Activated T-cell treated with anti-CD3 and anti-CD28 coated beads, Interleukin-2, amount 50 U/mL, for 48 hours (primary cell): Measurements from ENCODE around the gene LURAP1L.

ENCODE experiments used
- DNase-seq, 2 experiments: peaks; one replicate each; pipeline ENCODE4 v3.0.0-alpha.2; 2020

The LURAP1L gene, protein sequence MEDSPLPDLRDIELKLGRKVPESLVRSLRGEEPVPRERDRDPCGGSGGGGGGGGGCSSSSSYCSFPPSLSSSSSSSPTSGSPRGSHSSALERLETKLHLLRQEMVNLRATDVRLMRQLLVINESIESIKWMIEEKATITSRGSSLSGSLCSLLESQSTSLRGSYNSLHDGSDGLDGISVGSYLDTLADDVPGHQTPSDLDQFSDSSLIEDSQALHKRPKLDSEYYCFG

DNA sequence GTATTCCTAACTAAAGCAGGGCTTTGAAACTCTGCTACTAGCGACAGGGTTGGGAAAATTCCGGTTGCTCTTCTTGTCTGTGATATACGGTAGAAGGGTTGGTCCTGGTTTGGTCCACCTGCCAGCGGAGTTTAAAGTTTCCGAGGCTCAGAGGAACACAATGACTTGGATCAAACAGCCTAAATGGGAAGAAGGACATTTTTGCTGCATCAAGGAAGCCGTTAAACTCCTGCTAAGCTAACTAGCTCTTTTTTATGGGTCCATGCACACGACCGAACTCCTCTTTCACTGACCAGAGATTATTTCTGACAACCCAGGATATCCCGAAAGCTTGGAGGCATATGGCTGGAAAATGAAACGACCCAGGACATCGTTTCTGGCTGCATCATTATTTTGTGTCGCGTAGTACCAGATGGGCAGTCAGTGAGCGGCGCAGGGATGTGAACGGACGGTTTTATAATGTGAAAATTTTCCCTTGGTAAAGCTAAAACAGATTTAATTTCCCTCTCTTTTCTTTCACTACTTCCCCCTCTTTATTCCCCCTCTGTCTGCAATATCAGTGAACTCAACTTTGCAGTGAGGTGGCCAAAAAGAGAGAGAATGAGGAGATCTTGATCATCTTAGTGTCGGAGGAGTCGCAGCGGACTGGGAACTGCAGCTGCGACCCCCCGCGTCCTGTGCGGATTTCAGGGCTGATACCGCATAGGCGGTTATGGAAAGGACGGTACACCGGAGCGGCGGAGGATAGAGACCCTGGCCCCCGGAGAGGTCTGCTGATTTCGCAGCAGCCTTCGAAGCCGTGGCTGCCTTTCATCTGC, at the start of gene LURAP1L:
LURAP1L (plus strand) TSS at position 160 of the 818 bp plus-strand sequence. CDS start 696 bp downstream, outside the sequence.
- DNase-seq: no peak

DNA sequence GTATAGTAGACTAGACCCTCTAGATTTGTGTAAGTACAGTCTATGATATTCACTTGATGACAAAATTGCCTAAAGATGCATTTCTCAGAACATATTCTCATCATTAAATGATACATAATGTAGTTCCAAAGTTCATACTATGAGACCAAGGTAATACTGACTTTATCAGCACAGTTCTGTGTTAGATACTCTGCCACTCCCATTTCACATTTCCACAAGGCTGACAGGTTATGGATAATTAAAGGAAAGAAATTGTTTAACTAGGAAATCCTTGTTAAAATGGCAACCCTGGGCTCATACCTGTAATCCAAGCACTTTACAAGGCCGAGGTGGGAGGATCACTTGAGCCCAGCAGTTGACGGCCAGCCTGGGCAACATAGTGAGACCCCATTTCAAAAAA, 48.0 kb upstream of the LURAP1L start:
- DNase-seq: no peak

DNA sequence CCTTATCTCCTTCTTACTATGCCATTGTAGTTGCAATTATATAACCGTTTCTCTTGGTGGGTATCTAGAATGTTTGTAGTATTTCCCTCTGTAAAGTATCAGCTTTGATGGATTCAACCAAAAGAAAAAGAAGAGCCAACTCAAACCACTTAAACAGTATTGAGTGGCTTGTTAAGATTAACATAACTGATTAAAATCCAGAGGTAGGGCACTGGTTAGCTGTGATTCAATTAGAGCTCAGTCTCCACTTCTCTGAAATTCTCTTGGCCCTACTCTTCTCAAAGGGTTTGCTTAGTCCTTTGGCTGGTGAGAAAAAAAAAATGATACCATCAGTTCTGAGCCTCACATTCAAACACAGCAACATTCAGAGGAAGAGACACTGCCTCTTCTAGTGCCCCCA, 44.6 kb upstream of the LURAP1L start:
- no peak for DNase-seq

DNA sequence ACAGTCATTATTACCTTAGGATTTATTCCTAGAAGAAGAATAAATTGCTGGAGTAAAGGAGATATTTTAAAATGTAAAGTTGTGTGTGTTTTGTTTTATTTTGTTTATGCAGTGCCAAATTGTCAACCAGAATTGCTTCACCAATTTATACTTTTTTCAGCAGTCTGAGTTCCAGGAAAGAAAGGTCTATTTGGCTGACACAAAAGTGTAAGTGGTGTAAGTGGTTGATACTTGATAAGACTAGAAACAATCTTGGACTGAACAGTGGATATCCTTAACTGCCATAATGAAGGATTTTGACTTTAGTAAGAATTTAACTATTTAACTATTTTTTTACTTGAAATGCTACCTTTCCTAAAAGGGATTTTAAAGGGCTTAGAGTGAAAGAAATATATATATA, 43.9 kb upstream of the LURAP1L start:
- no peak for DNase-seq

DNA sequence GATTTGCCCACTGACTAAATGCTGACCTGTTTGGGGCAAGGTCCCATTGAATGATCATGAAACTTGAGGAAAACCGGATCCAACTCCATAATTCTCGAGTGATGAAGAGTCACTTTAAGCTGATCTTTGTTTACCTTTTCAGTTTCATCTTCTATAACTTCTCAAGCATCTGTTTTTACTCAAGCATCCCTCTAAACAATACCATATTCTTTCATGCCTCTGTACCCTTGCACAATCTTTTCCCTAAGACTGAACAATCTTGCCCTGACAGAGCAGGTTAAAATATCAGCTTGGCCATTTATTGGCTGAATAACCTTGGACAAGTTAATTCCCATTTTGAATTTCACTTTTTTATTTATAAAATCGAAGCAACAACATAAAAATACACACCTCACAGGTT, 41.8 kb upstream of the LURAP1L start:
- no peak for DNase-seq

DNA sequence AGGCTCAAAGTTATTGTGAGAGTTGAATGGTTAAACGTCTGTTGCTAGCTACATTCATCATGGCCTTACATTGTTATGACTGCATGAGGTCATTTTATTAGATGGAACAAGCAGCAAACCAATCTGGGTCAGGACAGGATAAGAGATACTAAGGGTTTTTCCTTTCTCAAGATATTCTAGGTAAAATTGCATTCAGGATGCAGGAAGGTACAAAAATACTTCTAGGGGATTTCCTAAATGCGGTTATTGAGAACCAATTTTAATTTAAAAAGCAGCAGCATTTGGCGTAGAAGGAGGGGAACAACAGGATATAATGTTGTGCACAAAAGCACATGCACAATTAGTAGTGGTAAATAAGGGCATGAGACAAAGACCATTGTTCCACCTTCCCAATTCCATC, 39.2 kb upstream of the LURAP1L start:
- DNase-seq: no peak

DNA sequence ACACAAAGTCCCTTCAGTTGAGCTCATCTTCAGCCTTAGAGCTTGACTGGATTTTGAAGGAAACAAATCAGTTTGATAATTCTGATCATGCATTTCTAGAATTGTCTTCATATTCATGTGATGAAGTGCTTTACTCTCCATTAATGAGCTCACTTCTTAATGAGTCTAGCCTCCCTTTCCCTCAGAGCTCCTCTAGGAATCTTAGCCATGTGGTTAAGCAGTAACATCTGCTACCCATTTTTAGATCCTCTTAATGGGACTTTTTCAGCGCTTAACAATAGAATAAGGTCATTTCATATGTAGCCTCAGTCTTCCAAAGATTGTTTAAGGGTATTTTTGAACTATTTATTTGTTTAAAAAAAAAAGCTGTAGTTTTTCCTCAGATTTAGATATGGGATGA, 36.9 kb upstream of the LURAP1L start:
- no peak for DNase-seq

DNA sequence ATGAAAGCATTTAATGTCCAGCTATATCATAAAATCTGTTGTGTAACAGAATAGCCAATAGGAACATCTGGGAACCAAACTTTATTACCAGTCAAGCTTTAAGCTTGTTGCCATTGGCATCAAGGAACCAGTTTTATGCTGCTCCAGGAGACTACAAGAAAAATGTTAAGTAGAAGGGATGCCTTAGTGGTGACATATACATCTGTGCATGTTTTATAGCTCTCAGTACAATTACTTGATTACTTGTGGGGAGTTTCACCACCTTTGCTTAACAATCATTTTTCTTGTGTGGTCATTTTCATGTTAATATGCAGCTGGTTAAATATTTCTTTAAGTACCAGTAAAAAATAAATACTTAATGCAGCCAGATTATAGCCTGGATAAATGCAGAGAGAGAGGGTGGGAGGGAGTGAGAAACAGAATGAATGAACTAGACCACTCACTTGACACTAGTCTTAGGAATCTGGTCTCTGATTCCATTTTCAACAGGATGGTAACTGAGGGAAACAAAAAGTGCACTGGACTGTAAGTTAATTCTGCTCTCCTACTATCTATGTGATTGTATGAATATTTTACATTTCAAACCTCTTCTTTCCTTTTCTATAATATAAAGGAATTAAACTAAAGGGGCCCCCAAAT, 35.7 kb upstream of the LURAP1L start:
- no peak for DNase-seq

DNA sequence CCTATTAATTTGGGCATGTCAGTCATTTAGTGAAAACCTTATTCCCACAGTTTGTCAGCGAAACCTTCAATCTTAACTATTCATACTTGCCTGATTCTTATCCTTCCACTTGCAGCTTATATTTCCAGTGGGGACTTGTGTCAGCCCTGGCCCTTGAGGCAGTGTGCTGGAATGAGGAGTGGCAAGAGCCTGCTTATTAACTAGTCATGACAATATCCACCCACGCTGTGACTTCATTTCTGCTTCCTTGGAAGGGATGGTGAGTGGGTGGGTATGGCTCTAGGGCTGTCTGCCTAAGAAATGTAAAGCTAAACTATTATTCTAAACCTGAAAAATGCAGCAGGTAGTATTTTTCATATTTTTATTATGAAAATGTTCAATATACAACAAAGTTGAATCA, 34.0 kb upstream of the LURAP1L start:
- no peak for DNase-seq

DNA sequence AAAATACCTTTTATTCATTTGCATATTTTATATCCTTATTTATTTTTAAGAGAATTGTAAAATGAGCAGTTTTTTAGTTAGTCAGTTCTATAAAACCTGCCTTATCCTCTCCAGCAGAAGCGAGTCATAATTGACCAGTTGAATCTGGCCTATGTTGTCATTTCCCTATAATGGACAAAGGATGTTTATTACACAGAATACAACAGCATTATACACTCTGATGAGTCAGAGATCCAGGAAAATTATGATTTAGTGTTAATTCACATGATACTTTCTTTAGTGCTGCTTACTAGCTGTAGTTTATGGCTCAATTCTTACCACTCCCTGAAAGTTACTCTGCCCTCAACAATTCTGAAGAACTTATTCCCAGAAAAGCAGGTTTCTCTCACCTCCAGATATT, 26.8 kb upstream of the LURAP1L start:
- DNase-seq: no peak

DNA sequence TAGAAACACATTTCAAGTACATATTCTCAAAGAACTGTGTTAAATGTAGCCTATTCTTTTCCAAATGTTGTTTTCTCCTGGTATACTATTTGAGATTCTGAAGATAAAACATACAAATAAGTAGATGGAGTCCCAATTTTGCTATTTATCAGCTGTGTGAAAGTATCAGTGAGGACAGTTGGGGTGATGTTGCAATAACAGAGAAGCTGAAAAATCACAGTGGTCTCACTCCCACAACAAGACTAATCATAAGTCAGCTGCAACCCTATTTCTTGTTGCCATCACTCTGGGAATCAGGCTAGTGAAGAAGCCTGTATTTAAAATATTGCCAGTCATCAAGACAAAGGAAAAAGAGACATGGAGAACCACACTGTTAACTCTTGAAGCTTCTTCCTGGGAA, 25.9 kb upstream of the LURAP1L start:
- no peak for DNase-seq

DNA sequence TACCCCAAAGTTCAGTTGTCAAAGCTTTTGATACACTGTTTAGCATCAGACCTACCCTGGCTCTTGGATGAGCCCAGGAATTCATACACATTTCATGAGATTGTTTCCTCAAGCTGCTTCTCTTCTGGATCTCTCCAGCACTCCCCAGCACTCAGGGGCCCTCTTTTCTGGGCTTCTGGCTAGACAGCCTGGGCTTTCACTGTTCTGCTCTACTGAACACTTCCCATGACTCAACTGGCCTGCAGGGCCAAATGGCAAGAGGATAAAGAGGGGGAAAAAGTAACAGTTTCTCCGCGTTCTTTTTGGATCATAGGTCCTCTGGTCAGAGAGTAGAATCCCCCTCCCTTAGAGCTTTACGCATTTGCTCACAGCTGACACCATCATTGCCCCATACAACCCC, 20.9 kb upstream of the LURAP1L start:
- no peak for DNase-seq

DNA sequence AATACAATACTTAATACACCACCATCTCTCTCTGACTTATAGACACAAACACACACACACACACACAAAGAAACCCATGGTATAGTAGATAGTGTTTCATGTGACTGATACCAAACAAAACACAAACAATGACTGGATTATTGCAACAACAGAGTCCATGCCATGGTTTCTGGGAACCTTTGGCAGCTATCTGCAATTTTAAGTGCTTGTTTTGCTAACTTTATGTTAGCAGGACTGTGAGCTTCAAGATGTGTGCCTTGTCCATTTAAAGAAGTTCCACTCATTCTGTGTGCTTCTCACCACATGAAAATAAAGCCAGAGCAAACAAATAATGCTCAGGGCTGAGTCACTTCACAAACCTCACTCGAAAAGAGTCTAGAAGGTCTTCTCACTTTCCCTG, 15.1 kb upstream of the LURAP1L start:
- DNase-seq: no peak

DNA sequence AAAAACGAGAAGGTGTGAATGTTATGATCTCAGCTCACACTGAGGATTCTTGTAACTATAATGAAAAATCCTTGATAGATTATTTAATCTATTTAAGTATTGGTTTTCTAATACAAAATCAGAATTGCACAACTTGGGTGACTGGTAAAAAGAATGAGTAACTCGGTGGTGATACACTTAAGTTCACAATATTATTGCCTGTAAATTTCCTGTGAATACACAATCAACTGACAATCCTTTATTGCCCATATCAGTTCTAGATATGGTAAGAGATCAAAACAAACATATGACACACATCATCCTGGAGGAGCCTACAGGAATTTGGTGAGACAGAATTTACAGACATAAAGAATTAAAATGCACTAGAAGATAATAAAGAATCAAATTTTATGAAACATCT, 14.1 kb upstream of the LURAP1L start:
- DNase-seq: no peak

DNA sequence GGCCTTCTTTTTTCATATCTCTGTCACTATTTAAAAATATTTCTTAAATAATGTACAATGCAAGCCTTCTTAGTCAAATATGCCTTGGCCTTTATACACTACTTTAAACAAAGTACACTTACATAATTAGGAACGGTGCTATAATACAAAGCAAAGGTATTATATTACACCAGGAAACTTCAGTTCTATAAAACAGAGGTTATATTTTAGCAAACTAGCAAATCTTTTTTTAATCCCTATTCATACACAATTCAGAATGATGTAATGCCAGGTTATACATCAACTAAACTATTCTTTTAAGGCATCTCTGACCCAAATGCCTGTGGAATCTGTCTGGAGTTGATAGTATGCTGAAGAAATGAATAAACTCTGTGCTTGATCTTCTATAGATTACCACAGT, 10.7 kb upstream of the LURAP1L start:
- no peak for DNase-seq

DNA sequence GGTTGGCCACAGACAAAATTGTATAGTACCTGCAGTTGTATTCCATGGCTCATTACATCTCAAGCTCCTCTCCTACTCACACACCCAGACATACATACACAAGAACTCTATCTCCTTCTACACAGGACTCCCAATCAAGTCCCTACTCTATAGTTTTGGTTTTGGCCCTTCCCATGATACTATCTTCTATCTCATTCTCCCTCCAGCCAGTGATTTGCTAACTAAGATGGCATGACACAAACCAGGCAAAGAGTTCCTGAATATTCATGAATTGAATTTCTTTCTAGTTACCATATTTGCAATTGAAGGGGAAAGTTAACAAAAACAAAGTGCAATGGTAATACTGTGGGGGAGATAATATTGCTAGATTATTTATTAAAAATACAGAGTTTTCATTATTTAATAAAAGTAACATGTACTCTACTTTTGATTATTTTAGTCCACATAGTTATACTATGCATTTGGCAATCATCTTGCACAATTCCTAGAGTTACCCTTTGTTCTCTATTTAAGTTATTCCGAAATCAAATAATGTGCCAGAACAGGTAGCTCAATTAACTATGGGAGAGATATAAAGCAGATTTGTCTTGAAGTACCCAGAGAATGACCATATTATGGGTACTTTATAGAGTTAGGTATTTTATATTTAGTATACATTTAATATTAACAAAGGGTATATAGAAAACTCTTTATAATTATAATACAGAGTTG, 9.6 kb upstream of the LURAP1L start:
- DNase-seq: no peak

DNA sequence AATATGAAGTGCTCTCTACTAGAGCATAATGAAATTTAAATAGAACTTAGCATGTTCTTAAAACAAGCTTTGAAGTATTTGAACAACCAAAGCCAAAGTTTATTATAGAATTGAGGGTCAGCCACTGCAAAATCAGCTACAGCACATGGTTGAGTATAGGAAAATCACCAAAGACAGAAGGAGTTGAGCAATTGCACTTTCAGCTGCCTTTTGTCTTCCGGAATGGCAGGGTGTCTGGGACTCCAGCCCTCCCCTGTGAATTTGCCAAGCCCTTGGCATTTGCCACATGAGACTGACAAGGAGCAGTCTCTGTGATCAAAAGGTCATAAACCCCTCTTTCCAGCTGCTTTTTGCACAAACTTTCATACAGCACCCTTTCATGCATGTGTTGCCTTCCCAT, 8.5 kb upstream of the LURAP1L start:
- no peak for DNase-seq

DNA sequence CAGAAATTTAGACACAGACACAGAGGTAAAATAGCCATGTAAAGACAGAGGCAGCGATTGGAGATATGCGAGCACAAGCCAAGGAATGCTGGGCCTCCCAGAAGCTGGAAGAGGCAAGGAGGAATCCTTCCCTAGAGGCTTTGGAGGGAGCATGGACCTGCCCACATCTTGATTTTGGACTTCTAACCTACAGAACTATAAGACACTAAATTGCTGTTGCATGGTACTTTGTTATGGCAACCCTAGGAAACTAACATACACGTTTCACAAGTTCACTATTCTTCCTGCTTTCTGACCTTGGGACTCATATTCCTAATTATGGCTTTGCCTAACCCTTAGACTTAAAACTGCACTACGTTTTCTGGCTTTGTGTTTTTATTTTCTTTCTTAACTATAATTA, 4.6 kb upstream of the LURAP1L start:
- no peak for DNase-seq

DNA sequence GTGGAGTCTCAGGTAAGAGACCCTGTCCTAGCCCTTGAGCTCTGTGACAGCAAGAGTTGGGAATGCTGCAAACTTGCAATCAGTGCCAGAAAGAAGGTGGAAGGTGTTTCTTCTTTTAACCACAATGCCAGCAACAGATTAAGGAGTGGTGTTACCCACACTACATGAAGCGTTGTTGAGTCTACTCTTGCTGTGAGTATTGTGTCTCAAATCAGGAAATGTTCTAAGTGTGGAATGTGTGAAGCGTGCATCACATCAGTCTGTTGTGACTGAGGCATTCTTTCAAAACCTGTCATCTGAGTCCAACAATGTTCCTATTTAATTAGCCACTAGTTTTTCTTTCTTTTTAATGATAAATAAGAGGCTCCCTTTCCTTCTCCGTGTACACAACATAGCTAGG, 2.9 kb upstream of the LURAP1L start:
- DNase-seq: no peak

DNA sequence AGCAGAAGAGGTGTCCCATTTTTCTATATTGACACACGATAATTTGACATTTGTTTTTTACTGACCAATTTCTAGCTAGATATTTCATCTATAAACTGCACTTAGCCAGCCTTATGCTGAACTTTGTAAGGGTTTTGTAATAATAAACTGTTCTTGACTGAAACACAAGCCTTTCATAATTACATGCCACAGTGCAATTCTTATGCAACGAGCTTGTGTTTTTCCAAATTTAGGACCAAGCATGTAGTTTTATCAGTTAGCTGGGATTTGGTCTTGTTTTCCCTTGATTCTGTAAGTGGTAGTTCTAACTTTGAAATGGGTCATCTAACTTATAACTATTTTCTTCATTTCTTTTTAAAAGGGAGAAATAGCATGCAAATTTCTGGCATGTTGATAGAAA, 1.3 kb upstream of the LURAP1L start:
- no peak for DNase-seq

DNA sequence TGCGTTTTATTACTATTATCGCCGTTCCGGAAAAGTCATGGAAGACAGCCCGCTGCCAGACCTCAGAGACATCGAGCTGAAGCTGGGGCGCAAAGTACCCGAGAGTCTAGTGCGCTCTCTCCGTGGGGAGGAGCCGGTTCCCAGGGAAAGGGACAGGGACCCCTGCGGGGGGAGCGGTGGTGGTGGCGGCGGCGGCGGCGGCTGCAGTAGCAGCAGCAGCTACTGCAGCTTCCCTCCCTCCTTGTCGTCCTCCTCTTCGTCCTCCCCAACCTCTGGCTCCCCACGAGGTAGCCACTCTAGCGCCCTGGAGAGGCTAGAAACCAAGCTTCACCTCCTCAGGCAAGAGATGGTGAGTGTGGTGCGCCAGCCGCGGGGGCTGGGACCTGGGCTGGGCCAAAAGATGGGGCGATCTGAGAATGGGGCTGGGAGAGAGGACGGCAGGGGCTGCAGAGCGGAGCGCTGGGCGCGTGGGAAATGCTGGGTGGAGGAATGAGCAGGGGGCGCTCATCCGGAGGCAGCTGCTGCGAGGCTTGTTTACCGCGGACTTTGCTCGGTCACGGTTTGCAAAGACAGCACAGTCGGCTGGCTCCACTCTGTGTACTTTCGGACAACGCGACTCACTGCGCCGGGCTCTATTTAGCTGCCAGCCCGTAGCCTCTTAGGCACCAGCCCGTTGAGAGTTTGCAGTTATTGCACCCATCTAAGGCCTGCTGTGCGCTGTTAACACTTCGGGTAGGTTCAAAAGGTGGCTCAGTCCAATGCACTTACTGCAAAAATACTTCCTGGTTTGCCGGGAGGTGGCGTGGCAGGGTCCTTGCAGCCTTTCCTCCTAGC, 1.1 kb downstream of the LURAP1L start:
- DNase-seq: no peak

DNA sequence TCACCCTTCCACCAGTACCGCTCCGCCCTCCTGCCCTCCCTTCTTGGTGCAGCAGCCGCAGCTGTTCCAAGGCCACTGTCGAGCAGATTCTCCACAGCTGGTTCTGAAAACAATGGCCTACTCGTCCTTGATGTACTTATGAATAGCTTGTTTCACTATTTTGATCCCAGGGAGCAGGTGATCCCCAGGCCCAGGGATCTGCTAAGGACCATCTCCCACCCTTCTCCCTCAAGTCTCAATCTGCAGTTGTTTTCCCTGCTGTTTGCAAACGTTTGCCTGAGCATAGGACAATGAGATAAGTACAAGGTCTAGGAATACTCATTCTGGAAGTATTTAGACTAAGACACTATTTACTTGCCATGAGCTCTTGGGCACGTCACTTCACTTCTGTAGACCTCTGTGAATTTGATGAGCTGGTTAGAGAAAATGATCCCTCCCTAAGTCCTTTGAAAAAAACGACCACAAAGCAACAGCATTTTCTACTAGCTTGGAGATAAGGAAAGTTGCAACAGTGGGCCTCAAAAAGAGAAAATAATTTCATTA, 1.8 kb downstream of the LURAP1L start:
- DNase-seq: no peak
